ENCODE measurements around the gene XRCC4. TPM values are rescaled to one million over a fixed set of nuclear protein-coding genes. Genes with fewer than 3 reads are reported as not detected.

XRCC4 gene
- total RNA-seq, 1 donor: 8.0 TPM

- Histone ChIP-seq H3K27me3 (ENCODE audit: insufficient read depth, low read length) (no peaks in the 10 kb centered on the region), H4K20me1 (ENCODE audit: insufficient read depth, low read length) (no peaks in the 10 kb centered on the region), H3K27ac (ENCODE audit: low read depth, low read length) (no peak overlapping the region), H3K36me3 (ENCODE audit: insufficient read depth, low read length) (no peaks in the 10 kb centered on the region), H3K4me2 (ENCODE audit: insufficient read depth, low read length) (no peak overlapping the region), H3K4me1 (ENCODE audit: insufficient read depth, low read length) (no peaks in the 10 kb centered on the region), H3K9me3 (ENCODE audit: low read depth, low read length) (peaks cover 2% of the 10 kb centered on the region), H2AFZ (ENCODE audit: low read length) (no peak overlapping the region), H3K4me3 (ENCODE audit: insufficient read depth, low read length) (no peak overlapping the region), H3K79me2 (ENCODE audit: insufficient read depth, low read length) (no peaks in the 10 kb centered on the region)
- no peak for TF ChIP-seq CTCF (IDR thresholded peaks at IDR 0.05; ENCODE audit: extremely low read depth, low read depth, low read length)
- DNase-seq (ENCODE audit: insufficient read length, low spot score, missing footprints): no peak
These were observed 266.0 kb downstream of the XRCC4 start for GRCh38 chr5:83343299-83343698.

- no peak for TF ChIP-seq CTCF (IDR thresholded peaks at IDR 0.05; ENCODE audit: extremely low read depth, low read depth, low read length)
- H3K27me3 ChIP-seq (ENCODE audit: insufficient read depth, low read length): no peaks in the 10 kb centered on the region
- H3K4me1 ChIP-seq (ENCODE audit: insufficient read depth, low read length): no peaks in the 10 kb centered on the region
These were observed 268.1 kb downstream of the XRCC4 start for GRCh38 chr5:83345423-83345822.

GRCh38 chr5:83348281-83348780, 271.0 kb downstream of the XRCC4 start:
- no peaks in the 10 kb centered on the region for H3K27me3 ChIP-seq (ENCODE audit: insufficient read depth, low read length)
- H2AFZ ChIP-seq (ENCODE audit: low read length): no peak overlapping the region
- H4K20me1 ChIP-seq (ENCODE audit: insufficient read depth, low read length): no peaks in the 10 kb centered on the region
- no peak overlapping the region for H3K4me2 ChIP-seq (ENCODE audit: insufficient read depth, low read length)
- DNase-seq (ENCODE audit: insufficient read length, low spot score, missing footprints): no peak
- H3K4me3 ChIP-seq (ENCODE audit: insufficient read depth, low read length): no peak overlapping the region
- H3K9me3 ChIP-seq (ENCODE audit: low read depth, low read length): peaks cover 3% of the 10 kb centered on the region
- TF ChIP-seq CTCF (IDR thresholded peaks at IDR 0.05; ENCODE audit: extremely low read depth, low read depth, low read length): no peak
- no peak overlapping the region for H3K27ac ChIP-seq (ENCODE audit: low read depth, low read length)
- H3K79me2 ChIP-seq (ENCODE audit: insufficient read depth, low read length): no peaks in the 10 kb centered on the region
- no peaks in the 10 kb centered on the region for H3K36me3 ChIP-seq (ENCODE audit: insufficient read depth, low read length)
- H3K4me1 ChIP-seq (ENCODE audit: insufficient read depth, low read length): no peaks in the 10 kb centered on the region

More at GRCh38 chr5:83345423-83345822, 268.1 kb downstream of the XRCC4 start:
- Histone ChIP-seq H3K79me2 (ENCODE audit: insufficient read depth, low read length) (no peaks in the 10 kb centered on the region), H4K20me1 (ENCODE audit: insufficient read depth, low read length) (no peaks in the 10 kb centered on the region), H3K36me3 (ENCODE audit: insufficient read depth, low read length) (no peaks in the 10 kb centered on the region), H3K27ac (ENCODE audit: low read depth, low read length) (no peak overlapping the region), H2AFZ (ENCODE audit: low read length) (no peak overlapping the region), H3K4me2 (ENCODE audit: insufficient read depth, low read length) (no peak overlapping the region), H3K9me3 (ENCODE audit: low read depth, low read length) (peaks cover 3% of the 10 kb centered on the region), H3K4me3 (ENCODE audit: insufficient read depth, low read length) (no peak overlapping the region)
- DNase-seq (ENCODE audit: insufficient read length, low spot score, missing footprints): no peak

GRCh38 chr5:83353231-83353630, 275.9 kb downstream of the XRCC4 start:
- Histone ChIP-seq H3K9me3 (ENCODE audit: low read depth, low read length) (peaks cover 2% of the 10 kb centered on the region), H3K27ac (ENCODE audit: low read depth, low read length) (no peak overlapping the region), H4K20me1 (ENCODE audit: insufficient read depth, low read length) (no peaks in the 10 kb centered on the region), H2AFZ (ENCODE audit: low read length) (no peak overlapping the region), H3K79me2 (ENCODE audit: insufficient read depth, low read length) (no peaks in the 10 kb centered on the region), H3K4me2 (ENCODE audit: insufficient read depth, low read length) (no peak overlapping the region), H3K36me3 (ENCODE audit: insufficient read depth, low read length) (no peaks in the 10 kb centered on the region), H3K27me3 (ENCODE audit: insufficient read depth, low read length) (no peaks in the 10 kb centered on the region), H3K4me3 (ENCODE audit: insufficient read depth, low read length) (no peak overlapping the region), H3K4me1 (ENCODE audit: insufficient read depth, low read length) (no peaks in the 10 kb centered on the region)
- no peak for DNase-seq (ENCODE audit: insufficient read length, low spot score, missing footprints)
- no peak for TF ChIP-seq CTCF (IDR thresholded peaks at IDR 0.05; ENCODE audit: extremely low read depth, low read depth, low read length)
